ENCODE measurements around the gene LRP6.
"Not testable (repeated sequence)": the region's sequence is repeated elsewhere in the genome, so short reads cannot be mapped to it uniquely, and the experiment has no call there.

The LRP6 gene

DNA sequence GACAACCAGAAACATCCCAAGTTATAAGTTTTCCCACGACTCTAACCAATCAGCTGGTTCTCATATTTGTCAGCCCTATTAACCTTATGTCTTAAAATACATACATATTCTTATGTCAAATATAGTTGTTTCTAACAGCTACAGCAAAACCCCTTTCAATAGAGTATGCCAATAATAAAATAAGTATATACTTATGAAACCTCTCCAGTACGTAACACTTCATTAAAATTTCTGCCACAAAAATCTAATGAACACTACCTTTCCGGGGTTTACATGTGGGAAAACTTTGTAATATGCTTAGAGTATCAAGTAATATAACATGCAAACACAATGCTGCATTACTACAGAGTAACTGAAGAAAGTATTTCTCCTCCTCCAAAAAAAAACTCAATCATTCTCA, 1.8 kb downstream of the LRP6 start:
- DNase-seq, result no peak

DNA sequence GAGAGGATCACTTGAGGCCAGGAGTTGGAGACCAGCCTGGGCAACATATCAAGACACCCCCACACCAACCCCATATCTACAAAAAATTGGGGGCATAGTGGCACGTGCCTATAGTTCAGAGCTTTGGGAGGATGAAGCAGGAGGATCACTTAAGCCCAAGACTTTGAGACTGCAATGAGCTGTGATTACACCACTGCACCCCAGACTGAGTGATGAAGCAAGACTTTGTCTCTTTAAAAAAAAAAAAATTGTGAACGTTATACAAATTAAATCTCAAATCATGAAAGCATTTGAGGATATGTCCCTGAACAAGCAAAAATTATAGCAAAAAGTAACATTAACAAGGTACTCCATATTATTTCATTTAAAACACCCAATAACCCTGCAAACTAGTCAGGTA, 2.9 kb downstream of the LRP6 start:
- DNase-seq, result no peak

DNA sequence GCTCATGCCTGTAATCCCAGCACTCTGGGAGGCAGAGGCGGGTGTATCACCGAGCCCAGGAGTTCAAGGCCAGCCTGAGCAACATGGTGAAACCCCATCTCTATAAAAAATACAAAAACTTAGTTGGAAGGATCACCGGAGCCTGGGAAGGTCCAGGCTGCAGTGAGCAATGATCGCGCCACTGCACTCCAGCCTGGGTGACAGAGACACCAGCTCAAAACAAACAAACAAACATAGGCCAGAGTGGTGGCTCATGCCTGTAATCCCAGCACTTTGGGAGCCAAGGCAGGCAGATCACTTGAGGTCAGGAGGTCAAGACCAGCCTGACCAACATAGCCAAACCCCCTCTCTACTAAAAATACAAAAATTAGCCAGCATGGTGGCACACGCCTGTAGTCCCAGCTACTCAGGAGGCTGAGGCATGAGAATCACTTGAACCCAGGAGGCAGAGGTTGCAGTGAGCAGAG, 10.5 kb downstream of the LRP6 start:
- DNase-seq, result not testable (repeated sequence)

GRCh38 chr12:12254553-12254952, 12.3 kb downstream of the LRP6 start:
- DNase-seq, result no peak

DNA sequence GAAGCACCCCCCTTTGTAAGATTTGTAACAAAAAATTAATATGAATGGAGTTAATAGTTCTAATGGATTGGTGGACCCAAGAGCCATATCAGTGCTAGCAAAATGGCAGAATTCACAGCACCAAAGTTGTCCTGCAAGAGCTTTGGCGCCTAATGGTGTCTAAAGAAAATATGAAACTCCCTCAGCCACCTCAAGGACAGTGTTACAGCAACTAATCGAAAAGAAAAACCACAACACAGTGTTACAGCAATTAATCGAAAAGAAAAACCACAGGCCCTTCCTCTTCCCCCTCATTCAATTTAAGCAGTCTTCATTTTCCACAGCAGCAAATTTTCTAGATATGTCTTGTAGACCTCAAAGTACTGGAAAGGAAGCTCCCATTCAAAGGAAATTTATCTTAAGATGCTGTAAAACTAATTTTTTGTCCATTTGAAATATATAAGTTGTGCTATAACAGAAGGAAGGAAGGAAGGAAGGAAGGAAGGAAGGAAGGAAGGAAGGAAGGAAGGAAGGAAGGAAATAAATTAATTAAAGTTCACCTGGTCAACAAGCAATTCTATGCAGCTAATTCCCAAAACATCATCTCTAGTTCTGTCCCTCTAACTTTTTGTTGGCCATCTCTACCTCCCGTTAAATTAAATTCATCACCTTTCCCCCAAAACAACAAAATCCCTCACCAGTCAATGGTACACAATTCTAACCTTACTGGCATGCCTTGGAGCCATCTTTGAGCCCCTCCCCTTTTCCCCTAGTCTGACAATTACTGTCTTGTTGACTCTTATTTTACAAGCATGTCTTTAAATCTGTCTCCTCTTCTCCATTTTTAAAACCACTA, 17.4 kb downstream of the LRP6 start:
- DNase-seq, result no peak

GRCh38 chr12:12247584-12247983, 19.3 kb downstream of the LRP6 start:
- no peak for DNase-seq

DNA sequence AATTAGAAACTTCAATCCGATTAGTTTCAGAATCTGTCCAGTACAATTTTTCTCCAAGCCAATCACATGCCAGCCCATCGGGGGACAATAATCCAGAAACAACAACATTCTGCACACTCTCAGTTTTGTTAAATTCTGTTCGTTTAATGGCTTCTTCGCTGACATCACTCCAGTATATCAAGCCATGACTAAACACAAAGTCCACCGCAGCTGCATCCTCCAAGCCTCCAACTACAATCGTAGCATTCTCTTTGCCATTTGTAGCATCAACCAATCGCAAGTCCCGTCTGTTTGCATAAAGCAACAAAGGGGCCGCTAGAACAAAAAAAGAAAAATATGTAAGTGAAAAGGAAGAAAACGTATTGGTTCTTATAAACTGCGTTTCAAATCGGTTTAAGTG, 22.5 kb downstream of the LRP6 start:
- DNase-seq, result no peak

GRCh38 chr12:12240662-12241340, 26.0 kb downstream of the LRP6 start:
- peak; percentile 83 for DNase-seq

DNA sequence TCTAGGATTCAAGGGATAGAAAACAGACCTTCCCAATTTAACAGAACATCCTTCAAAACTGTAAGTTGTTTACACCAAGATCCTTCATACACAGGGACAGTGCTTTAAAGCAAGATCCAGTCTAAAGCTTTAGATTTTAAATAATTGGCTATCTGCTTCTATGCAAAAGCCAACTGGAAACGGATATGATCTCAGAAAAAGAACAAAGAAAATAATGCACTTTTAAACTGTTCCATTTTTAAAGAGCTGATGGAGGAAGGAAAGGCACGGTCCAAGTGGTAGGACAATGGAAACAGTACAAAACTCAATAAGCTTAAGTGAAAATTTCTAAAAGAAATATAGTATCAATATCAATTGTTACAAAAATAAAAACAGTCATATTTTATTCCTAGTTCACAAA, 27.7 kb downstream of the LRP6 start:
- DNase-seq, result no peak

GRCh38 chr12:12238605-12239004, 28.2 kb downstream of the LRP6 start:
- DNase-seq, result no peak

- DNase-seq, result no peak
Observed at GRCh38 chr12:12236896-12237295, 29.9 kb downstream of the LRP6 start.

DNA sequence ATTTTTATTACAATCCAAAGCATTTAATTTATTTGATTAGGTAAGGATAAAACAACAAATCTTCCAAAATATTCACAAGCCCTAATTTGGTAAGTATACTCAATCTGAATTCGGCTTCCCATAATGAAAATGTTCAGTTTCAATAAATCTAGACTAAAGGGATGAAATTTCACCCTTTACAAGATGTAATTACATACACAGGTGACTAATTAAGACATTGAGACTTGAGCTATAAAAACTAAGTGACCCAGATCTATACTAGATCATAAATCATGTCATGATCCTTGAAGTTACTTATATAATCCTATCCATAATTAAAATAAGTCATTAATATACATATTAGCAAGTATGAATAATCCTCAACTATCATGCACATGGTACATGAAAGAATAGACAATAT, 36.6 kb downstream of the LRP6 start:
- no peak for DNase-seq

DNA sequence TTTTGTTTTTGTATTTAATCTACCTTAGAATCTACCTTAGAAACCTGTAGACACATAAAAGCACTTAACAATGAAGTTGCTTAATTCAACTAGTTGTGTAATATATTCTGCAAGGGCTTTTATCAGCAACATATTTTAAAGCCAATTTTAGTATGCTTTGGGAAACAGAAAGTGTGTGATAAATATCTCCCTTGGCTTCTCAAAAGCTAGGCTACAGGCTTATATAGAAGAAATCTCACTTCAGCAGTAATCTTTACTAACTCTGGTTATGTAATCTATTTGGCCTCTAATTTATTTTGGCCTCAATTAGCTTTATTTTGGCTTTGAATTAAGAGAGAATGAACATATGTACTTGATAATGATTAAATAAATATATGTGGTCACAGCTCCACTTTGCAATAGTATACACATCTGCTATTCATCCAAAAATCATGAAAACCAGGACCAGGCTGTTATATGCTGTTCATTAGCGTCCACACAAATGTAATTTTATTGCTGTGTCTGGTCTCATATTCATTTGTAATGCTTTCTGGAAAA, 37.2 kb downstream of the LRP6 start:
- DNase-seq, result peak; percentile 57

- DNase-seq, result no peak
Observed at GRCh38 chr12:12228402-12228801, 38.4 kb downstream of the LRP6 start.

DNA sequence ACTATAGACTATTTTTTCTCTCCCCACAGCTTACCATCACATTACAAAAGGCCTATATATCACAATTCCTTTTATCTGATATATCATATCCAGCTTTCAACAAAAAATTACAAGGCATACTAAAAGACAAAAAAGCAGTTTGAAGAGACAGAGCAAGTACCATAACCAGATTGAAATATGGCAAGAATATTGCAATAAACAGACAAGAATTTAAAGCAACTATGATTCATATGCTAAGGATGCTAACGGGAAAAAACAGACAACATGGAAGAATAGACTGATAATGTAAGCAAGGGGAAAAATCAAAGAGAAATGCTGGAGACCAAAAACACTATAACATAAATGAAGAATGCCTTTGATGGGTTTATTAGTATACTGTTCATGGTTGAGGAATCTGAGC, 40.7 kb downstream of the LRP6 start:
- no peak for DNase-seq

DNA sequence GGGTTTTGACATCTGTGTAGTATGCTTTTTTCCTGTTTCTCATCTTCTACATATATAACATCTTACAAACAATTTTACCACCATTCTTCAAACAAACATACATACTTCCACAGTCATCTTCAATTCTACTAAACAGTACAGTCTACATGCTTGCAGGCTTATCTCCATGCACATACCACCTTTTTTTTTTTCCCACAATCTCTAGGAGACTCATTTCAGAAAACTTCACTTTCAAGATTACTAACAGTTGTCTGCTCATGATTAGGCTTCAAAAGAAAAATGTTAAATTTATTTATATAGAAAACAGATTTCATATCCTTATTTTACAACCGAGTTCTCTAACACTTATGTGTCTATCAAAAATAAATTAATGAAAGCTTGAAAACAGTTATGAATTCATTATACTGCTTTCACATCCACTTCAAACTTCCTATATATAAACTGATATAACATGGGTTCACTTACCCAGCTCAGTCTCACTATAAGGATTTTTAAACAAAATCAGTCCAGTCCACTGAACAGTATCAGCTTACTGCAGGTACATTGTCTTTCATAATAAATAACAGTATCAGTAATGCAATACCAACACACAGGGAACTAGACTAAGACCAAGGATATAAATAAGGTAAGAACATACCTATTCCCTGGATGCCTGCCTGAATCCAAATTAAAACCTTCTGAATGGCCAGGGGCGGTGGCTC, 42.5 kb downstream of the LRP6 start:
- no peak for DNase-seq

DNA sequence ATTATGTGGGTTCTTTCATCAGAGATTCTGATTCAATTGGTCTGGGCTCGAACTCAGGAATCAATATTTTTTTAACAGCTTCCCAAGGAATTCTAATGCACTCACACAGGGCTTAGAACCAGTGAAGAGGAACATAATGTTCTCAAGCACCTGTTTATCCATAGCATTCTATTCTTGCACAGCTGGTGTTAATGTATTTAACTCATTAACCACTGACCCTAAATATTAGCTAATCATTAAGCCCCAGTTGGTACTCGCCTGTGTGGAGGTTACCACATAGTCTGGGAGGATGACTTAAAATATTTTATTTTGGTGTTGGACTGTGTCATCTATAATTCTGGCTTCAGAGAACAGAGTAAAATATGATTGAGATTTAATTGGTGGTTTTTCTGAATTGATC, 45.3 kb downstream of the LRP6 start:
- no peak for DNase-seq

GRCh38 chr12:12219664-12220063, 47.2 kb downstream of the LRP6 start:
- no peak for DNase-seq

DNA sequence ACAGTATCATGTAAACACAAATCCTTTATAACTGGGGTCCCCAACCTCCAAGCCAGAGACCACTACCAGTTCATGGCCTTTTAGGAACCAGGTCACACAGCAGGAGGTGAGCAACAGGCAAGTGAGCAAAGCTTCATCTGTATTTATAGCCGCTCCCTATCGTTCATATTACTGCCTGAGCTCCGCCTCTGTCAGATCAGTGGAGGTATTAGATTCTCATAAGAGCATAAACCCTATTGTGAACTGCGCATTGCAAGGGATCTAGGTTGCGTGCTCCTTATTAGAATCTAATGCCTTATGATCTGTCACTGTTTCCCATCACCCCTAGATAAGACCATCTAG, 49.9 kb downstream of the LRP6 start:
- no peak for DNase-seq

DNA sequence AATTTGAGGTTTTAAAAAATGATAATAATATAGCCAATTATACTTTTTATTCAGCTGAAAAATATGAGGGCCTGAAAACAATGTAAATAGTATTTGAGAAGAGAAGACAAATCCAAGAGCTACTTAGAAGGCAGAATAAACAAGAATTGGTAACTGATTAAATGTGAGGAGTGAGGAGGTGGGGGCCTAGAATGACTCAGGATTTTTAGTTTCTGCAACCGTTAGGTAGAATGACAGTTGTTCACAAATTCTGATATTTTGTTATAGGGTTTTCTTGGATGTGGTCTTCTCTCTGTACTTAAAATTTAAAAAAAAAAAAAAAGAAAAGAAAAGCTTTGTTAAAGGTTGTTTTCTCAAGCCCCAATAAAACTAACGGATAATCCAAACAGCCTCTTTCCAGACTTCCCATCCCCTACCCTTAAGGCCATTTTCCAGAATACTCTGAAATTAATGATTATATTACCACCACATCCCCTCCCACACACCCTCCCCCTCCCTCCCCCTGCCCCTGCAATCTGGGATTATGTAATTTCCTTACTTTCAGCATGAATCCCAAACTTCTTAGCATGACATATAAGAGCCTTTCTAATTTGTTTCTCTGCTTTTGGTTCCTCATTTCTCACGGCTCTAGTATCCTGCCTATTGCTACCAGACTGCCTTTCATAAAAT, 50.4 kb downstream of the LRP6 start:
- DNase-seq, result no peak

DNA sequence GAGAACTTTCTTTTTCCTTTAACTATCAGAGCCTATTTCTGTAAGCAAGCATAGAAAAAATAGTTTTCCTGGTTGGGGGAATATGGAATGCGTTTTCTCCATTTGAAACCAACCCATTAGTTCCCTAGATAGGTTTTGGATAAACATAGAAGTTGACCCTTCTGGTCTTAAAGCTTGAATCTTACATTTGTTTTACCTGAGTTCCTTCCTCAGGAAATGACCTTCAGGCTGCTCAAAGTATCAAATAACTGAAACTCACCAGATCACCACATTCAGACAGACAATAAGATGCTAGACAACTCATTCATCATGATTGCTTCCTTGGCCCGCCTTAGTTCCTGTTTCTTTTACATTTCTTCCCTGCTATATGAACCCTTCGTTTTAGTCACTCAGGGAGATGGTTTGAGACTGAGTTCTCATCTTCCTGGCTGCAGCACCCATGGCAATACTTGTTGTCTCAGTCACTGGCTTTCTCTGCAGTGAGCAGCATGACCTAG, 52.2 kb downstream of the LRP6 start:
- no peak for DNase-seq

DNA sequence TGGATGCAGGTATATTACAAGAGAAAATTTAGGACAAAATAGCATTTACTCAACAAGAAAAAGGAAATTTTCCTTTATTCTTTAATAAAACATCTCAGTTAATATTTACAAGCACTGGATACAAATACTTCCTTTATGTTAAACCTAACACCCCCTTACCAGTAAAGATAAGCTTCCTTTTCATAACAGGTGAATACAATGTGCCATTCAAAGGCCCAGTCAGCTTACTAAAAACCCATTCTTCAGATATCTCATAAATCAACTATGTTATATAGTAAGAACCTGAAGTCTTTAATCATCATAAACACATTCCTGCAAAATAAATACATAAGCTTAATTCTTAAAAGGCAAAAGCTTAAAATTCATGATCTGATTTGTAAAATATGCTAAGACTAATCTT, 52.6 kb downstream of the LRP6 start:
- no peak for DNase-seq

GRCh38 chr12:12212769-12213168, 54.1 kb downstream of the LRP6 start:
- DNase-seq, result no peak
